GM12873 (cell line): ENCODE results near the gene FAR2.

Source experiments
- TF ChIP-seq, protein P1 (sequence below): IDR thresholded peaks from 2 replicates; pipeline ENCODE4 v1.5.1; 2012; ENCODE audit warnings: low read depth, mild to moderate bottlenecking, moderate library complexity, low read length, control low read depth; ENCODE audit not compliant: insufficient read depth; ENCODE audit errors: missing control alignments

FAR2 gene

DNA sequence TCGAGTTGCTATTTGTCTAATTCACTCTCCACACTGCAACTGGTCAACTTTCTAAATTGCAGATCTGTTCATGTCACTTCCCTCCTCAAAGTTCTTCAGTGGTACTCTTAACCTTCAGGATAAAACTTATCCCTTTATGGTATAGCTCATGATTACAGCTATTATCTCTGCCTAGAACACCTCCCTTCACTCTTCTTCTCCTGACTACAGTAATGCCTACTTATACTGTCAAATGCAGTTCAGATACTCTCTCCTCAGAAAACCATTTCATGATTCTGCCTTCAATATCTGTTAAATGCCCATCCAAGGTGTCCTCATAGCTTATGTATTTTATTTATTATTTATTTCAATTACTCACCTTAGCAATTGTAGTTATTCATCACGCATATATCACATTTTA, 85.5 kb downstream of the FAR2 start:
- TF ChIP-seq, protein P1, sequence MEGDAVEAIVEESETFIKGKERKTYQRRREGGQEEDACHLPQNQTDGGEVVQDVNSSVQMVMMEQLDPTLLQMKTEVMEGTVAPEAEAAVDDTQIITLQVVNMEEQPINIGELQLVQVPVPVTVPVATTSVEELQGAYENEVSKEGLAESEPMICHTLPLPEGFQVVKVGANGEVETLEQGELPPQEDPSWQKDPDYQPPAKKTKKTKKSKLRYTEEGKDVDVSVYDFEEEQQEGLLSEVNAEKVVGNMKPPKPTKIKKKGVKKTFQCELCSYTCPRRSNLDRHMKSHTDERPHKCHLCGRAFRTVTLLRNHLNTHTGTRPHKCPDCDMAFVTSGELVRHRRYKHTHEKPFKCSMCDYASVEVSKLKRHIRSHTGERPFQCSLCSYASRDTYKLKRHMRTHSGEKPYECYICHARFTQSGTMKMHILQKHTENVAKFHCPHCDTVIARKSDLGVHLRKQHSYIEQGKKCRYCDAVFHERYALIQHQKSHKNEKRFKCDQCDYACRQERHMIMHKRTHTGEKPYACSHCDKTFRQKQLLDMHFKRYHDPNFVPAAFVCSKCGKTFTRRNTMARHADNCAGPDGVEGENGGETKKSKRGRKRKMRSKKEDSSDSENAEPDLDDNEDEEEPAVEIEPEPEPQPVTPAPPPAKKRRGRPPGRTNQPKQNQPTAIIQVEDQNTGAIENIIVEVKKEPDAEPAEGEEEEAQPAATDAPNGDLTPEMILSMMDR = no peak

DNA sequence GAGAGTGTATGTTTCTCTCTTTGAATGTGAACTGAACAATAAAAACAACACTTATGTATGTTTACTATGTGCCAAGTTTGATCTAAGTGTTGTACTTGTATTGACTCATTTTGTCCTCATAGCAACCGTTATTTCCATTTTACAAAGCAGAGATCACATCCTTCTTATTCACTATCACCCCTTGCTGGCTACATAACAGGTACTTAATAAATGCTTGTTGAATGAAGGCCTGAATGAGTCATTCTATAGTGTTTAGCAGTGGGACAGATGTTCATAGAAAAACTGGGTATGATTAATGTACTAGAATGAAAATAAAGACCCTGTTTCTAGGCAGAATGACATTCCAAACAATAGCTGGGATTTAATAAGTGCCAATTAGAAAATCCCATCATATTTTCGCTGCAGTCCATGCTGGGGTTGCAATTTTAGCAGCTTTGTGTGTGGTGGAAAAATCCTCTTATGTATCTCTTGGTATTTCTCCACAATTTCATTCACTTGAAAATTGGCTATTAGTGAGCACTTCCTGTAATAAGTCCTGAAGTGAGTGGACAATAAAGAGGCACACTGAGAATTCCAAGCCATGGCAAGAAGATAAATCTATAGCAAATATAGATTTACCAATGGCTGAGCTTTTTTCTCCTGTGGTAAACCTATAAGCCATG, 86.0 kb downstream of the FAR2 start:
- TF ChIP-seq, protein P1 = no peak

- TF ChIP-seq, protein P1 = no peak
Observed at GRCh38 chr12:29238822-29239291, 89.8 kb downstream of the FAR2 start.

- TF ChIP-seq, protein P1 = no peak
Observed at GRCh38 chr12:29239336-29239735, 90.3 kb downstream of the FAR2 start.

DNA sequence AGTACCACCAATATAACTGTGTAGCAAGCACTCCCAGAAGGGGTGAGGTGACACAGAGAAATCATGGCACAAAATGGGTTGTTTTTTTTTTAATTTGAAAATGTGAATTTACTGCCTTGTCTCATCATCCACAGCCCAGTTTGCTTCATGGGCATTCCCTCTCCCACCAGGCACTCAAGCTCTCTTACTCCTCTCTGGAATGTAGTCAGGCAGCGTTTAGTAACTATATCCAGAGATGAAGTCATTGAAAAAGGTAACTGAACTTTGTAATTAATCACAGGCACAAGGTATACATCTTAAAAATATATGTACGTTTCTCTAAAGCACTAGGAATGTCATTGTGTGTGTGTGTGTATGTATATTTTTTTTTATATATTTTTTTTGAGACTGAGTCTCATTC, 91.4 kb downstream of the FAR2 start:
- TF ChIP-seq, protein P1 = no peak

GRCh38 chr12:29241821-29242591, 92.9 kb downstream of the FAR2 start:
- TF ChIP-seq, protein P1 = no peak

GRCh38 chr12:29242921-29243431, 93.9 kb downstream of the FAR2 start:
- TF ChIP-seq, protein P1 = no peak
